ENCODE measurements around the gene ALG1.

DNA sequence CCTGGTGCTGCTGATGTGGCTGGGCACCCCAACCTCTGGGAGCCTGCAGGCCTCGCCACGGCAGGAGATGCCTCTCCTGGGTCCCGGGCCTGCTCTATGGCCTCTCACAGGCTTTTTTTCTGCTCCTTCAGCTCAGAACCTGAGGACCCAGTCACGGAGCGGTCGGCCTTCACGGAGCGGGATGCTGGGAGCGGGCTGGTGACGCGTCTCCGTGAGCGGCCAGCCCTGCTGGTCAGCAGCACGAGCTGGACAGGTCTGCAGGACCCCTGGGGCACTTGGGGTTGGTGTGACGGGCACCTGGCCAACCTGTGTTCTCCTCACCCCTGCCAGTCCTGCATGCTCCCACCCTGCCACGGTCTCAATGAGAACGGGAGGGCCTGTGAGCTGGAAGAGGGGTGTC lies 7.0 kb downstream of the ALG1 start:
- TF ChIP-seq, protein P1, sequence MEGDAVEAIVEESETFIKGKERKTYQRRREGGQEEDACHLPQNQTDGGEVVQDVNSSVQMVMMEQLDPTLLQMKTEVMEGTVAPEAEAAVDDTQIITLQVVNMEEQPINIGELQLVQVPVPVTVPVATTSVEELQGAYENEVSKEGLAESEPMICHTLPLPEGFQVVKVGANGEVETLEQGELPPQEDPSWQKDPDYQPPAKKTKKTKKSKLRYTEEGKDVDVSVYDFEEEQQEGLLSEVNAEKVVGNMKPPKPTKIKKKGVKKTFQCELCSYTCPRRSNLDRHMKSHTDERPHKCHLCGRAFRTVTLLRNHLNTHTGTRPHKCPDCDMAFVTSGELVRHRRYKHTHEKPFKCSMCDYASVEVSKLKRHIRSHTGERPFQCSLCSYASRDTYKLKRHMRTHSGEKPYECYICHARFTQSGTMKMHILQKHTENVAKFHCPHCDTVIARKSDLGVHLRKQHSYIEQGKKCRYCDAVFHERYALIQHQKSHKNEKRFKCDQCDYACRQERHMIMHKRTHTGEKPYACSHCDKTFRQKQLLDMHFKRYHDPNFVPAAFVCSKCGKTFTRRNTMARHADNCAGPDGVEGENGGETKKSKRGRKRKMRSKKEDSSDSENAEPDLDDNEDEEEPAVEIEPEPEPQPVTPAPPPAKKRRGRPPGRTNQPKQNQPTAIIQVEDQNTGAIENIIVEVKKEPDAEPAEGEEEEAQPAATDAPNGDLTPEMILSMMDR (IDR thresholded peaks at IDR 0.05; ENCODE audit: insufficient read depth, low read depth, low read length): no peak
- no peak for TF ChIP-seq EZH2 (IDR thresholded peaks at IDR 0.05; ENCODE audit: insufficient read depth, low read length)

Data from astrocyte (in vitro differentiated cells and primary cell).